A673 (cell line): Measurements from ENCODE around the gene YPEL2.

Experiments used
- EZH2 ChIP-seq: fragments of 200-600 bp; sonication (generic); IDR thresholded peaks from 2 replicates; pipeline ENCODE4 v1.6.1; 2017; ENCODE audit warnings: borderline replicate concordance, low read depth, mild to moderate bottlenecking, mixed read lengths, antibody characterized with exemption, low read length; ENCODE audit not compliant: poor library complexity, severe bottlenecking
- TF ChIP-seq, protein P1 (sequence below): fragments of 300-800, 200-600 bp; sonication (generic); conservative IDR thresholded peaks from 2 replicates; pipeline ENCODE4 v1.5.1; 2017; ENCODE audit warnings: low read depth, mild to moderate bottlenecking, antibody characterized with exemption, low read length, moderate library complexity, mixed read lengths

DNA sequence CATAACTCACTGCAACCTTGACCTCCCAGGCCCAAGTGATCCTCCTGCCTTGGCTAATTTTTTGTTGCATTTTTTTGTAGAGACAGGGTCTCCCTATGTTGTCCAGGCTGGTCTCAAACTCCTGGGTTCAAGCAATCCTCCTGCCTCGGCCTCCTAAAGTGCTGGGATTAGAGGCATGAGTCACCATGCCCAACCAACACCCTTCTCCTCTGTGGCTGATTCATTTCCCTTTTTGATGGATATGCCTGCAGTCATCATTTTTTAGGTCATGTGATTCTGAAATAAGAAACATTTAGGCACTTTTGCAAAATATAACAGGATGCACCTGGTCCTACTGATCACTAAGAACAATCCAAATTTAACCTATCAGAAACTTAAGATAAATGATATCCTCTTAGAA lies 44.0 kb upstream of the YPEL2 start:
- no peak for TF ChIP-seq EZH2
- TF ChIP-seq, protein P1, sequence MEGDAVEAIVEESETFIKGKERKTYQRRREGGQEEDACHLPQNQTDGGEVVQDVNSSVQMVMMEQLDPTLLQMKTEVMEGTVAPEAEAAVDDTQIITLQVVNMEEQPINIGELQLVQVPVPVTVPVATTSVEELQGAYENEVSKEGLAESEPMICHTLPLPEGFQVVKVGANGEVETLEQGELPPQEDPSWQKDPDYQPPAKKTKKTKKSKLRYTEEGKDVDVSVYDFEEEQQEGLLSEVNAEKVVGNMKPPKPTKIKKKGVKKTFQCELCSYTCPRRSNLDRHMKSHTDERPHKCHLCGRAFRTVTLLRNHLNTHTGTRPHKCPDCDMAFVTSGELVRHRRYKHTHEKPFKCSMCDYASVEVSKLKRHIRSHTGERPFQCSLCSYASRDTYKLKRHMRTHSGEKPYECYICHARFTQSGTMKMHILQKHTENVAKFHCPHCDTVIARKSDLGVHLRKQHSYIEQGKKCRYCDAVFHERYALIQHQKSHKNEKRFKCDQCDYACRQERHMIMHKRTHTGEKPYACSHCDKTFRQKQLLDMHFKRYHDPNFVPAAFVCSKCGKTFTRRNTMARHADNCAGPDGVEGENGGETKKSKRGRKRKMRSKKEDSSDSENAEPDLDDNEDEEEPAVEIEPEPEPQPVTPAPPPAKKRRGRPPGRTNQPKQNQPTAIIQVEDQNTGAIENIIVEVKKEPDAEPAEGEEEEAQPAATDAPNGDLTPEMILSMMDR: no peak
